ENCODE results near the gene CHN1.

The CHN1 gene

DNA sequence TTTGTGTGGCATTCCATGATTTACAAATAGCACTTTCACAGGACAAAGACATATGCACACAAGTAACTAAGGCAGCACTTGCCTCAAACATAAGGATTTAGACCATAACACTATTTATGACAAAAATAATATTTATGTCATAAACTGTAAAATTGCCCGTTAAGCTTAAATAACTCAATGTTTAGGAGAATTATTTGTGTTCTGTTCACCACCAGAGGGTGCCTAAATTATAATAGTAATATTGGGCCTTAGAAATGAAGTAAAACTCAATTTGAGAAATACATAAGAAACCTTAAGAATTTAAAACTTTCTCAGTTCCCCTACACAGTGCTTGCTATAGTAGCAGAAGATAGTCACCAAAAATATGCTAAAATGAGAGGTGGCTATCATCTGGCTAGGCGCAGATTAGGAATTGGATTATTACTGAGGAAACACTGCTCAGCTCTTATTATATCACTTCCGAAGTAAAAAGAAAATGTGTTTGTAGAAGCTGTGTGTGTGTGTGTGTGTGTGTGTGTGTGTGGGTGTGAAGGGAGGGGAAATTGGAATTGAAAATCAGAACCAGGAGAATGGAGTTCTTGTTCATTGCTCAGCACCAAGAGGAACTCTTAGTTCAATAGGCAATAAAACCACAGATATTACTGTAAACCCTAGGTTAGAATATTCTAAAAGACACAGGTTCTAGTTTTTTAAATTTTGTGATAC, 4.9 kb upstream of the CHN1 start:
- no peak for DNase-seq

DNA sequence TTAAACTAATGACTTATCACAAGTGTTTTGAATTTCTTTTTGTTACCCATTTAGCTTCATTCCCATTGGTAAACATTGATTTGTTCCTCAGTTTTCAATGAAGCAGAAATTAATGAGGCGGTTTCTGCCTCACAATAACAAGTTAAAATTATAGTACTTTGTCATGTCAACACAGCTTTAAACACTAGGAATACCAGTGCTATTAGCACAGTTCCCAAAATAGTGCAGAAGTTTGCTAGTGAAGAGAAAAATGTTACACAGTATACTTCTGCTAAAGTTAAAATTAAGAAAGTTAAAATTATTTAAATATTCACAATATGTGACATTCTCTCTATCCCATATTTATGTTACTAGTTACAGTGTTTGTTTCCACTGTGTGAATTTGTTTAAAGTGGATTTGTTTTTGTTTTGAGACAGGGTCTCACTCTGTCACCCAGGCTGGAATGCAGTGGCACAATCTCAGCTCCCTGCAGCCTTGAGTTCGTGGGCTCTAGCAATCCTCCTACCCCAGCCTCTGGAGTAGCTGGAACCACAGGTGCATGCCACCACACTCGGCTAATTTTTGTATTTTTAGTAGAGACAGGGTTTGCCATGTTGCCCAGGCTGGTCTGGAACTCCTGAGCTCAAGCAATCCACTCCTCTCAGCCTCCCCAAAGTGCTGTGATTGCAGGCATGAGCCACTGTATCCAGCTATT, 3.8 kb upstream of the CHN1 start:
- DNase-seq, result no peak

DNA sequence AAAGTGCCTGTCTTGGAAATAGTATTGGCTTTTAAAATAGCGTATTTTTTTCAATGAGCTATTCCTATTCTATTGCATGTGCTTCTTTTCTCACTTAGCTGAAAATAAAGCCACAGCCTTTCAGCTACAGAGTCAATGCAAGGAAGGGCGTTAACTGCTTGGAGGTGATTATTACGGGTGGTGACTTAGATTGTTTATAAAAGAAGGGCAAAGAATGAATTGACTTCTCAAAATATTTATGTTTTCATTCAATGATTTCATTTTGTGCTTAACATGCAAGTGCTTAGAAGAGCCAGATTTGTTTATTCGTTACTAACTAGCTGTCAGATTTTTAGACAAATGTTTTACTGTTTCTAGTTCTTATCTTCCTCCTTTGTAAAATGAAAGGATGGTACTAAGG, 2.8 kb upstream of the CHN1 start:
- no peak for DNase-seq

DNA sequence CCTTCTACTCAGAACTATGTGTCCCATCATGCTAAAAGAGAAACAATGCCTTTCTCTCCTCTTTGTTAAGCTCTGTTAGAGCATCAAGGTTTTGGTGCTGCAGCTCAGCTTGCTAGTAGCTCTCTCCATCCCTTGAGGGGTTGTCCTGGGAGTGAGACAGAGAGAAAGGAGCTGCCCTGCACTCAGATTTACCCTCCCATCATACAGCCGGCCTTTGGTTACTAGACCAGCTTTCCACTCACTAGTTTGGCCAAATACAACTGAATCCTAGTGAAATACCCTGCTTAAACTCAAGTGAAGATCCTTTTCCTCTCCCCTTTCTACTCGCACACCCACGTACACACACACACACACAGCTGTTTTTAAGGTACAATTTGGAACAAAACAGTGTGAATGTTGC, 2.3 kb upstream of the CHN1 start:
- DNase-seq, result no peak

GRCh38 chr2:175006281-175006680, 1.1 kb upstream of the CHN1 start:
- no peak for DNase-seq

DNA sequence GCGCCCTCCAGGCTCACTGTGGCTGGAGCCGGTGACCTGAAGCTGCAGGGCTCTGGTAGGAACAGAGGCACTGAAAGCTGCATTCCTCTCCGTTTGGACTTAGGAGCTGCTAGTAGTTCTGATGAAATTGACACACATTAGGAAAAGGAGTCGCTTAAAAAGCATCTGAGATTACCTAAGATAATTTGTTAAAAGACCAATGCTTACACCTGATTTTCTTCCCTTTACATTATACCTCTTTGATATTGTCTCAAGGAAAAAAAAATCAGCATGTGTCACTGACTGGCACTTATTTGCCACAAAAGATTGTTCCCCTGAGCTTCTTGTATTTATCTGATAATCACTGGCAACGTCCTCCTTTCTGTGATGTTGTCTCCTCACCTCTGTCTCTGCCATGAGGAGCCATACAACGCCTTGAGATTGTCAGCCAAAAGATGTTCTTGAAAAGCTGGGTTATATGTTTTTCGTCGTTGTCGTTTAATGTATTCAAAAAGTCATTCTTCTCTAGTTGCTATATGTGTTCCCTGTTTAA, 618 bp upstream of the CHN1 start:
- no peak for DNase-seq

DNA sequence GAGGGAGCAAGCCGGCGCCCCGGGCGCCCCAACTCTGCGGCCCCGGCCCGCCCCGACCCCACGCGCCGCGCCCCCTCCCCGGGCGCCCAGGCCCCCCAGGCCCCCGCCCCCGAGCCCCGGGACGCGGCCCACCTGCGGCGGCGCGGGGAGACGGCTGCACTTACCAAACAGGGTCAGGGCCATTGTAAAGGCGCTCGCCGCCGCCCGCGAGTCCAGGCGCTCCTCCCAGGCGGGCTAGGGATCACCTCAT, 526 bp downstream of the CHN1 start:
- DNase-seq, result no peak

DNA sequence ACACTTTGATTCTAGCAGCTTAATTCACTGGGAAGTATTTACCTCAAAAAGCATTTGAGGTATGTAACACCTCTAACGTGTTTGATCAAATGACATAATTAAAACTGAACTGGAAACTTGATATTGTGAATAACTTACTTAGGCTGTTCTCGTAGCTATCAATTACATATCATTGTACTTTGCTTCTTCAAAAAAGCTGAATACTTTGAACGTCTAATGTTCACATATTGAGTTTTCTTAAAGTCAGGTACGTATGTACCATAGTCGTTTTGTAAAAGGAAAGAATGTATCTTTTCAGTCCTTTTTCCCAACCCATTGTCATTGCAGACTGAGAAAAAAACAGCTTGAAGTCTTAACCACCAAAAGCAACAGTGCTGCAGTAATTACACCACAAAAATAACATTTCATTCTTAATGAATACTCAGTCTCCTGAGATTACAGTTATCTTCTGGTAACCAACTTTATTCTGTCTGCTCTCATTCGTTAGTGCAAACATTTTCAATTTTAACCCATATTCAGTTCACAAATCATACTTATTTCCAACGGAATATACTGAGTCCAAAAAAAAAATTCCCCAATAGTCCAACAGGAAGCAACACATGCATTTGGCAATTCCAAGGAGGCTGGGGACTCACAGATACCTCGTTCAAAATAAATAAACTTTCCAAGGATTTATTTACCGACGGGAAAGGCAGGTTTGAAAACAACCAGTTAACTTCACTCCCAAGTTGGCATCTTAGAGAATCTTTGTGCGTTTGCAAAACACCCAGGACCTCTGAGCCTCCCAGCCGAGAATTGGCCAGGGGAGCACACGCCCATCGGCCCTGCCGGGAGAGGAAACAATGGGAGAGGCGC, 1.1 kb downstream of the CHN1 start:
- no peak for DNase-seq

DNA sequence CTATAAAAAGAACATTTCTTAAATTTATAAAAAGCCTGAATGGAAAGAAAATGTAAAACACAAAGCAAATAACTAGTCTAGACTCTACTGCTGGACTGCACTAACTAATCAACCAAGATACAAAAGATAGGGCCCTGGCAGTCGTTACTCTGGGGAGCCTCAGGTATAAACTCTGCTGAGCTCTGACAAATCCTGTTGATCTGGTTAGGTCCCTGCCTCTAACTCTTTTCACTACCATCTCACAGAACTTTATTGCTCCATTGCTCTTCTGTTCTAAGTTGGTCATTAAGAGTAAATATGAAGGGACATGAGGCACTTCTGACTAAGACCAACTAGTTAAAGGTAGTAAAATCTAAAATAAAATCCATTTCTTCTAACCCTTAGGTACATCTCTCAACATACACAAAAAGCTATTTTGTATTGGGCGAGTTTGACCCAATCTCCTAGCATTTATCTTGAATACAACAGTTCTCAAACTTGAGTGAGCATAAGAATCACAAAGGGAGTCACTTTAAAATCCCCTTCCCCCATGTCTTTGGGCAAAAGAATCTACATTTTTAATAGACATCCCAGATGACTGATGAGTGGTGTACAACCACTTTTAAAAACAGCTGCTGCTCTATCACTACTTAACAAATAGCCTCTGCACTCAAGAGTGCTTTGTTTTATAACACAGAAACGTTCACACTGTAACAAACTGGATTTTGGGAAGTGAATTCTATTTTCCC, 2.5 kb downstream of the CHN1 start:
- DNase-seq, result no peak

DNA sequence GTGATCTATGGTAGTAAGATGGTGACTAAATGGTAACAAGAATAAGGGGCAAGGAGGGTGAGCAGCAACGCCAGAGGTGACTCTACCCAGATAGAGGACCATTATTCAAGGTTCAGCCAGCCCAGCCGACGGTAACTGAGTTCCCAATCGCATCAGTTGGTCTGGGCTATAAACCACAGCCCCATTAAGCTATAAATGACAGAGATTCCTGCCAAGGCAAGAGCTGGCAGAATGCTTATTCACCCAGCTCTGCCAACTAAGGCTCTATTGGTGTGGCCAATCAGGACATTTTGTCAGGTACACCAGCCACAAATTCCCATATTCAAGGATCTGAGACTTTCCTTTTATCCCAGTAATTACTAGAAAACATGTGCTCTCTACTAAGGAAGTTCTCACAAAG, 3.6 kb downstream of the CHN1 start:
- DNase-seq, result no peak

DNA sequence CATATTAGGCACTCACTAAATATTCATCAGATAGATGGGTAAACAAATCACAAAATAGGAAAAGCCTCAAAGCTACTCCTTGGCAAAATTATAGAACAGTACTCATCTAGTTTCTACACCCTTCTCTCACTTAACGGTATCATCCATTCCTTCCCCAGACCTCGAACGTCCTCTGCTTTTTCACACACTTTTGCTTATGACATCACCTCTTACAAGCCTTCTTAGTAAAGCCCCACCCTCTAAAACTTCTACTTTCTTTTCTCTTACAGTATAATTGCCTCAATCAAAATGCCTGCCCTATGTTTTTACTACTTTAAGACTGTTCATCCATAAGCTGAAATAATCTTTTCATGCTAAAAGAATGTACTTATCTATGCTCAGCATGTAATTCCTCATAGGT, 8.1 kb downstream of the CHN1 start:
- DNase-seq, result no peak

DNA sequence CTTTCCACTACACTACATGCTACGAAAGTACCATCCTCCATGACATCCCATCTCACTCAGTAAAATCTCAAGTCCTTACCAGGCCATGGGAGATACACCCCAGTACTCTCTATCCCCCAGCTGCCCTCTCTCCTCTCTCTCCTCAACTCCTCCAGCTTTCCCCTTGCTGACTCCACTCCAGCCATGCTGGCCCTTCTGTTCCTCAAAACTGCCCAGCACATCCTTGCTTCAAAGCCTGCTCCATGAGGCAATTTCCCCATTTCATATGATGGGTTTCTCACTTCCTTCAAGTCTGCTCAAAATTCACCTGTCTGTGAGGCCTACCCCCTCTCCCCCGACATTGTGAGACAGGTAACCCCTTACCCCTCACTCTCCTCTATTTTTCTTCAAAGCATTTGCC, 8.6 kb downstream of the CHN1 start:
- no peak for DNase-seq

DNA sequence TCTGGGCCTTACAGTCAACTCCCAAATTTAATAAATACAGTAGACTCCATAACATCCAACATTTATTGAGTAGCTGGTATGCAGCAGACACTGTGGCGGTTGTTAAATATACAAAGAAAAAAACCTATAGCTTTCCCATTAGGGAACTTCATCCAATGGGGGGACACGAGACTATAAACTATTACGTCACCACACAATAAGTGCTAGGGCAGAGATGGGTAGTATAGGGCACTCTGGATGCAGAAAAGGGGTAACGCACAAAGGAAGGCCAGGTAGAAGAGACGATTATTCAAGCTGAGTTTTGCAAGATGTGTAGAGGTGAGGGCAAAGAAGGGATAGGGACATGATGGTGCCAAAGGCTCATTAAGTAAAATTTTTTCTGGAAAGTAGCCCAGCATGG, 10.8 kb downstream of the CHN1 start:
- no peak for DNase-seq

- DNase-seq, result no peak
Measured at GRCh38 chr2:174992886-174993285, 12.3 kb downstream of the CHN1 start.

- DNase-seq, result no peak
Measured at GRCh38 chr2:174985614-174986013, 19.6 kb downstream of the CHN1 start.

GRCh38 chr2:174984561-174984960, 20.6 kb downstream of the CHN1 start:
- DNase-seq, result no peak

DNA sequence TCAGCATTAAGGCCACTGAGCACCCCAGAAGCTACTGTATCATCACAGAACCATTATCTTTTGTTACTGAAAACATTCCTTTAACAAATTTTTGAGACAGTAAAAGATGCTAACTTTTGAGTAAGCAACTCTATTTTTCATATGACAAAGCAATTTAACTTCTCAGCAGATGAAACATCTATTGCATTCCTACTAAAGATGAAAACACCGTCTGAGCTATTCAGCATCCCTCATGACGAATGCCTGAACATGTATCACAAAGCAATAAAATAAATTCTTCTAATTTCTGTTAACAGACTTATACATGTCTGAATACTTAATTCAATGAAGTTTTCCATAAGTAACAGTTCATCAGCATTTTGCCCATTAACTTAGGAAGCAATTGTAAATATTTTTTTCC, 23.9 kb downstream of the CHN1 start:
- DNase-seq, result no peak

GRCh38 chr2:174979996-174980395, 25.2 kb downstream of the CHN1 start:
- no peak for DNase-seq

DNA sequence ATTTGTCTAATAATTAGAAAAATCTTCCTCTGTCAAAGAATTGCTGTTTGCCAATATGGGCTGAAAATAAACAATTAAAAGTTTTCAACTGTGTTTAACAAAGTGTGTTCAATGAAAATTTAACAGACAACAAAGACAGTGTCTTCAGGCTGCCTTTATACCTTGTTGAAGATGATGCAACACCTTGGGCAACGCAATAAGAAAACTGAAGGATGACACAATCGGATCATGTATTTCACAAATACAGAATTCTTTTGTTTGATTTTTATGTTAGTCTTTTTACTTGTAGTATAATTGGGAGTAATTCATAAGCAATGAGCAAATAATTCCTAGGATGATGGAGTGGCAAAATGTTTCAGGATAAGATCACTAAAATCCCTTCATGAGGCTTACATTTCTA, 27.8 kb downstream of the CHN1 start:
- DNase-seq, result no peak

DNA sequence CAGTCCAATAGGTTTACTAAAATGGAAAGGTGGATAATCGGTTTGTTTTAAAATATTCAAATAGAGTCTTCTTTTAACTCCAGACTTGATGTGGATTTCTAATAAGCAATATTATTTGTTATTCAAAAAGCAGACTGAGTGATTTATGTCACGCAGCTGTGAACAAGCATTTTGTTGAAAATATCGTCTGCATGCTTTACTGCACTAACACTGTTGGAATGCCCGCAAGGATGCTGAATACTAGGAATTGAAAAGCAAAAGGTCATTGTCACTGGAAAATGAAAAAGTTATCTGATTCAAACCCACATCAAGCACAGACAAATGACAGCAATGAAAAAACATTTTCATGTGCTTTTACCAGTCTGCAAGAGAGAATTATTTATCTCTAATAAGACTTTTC, 31.1 kb downstream of the CHN1 start:
- no peak for DNase-seq

DNA sequence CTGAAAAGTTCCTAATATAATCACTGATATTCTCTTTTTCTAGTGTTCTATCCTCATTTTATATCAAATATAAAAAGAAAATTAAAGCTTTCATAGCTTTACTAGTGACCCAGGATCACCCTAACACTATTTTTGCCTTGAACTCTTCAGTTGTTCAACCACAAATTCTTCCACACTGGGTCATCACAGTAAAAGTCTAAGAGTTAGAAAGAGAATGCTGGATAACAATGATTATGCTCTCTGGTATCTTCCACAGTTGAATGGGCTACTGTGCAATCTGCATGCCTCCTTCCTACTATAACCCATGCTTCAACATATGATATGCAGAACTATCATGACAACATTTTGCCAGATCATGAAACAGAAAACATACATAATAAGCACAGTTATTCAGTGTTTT, 32.3 kb downstream of the CHN1 start:
- DNase-seq, result no peak

DNA sequence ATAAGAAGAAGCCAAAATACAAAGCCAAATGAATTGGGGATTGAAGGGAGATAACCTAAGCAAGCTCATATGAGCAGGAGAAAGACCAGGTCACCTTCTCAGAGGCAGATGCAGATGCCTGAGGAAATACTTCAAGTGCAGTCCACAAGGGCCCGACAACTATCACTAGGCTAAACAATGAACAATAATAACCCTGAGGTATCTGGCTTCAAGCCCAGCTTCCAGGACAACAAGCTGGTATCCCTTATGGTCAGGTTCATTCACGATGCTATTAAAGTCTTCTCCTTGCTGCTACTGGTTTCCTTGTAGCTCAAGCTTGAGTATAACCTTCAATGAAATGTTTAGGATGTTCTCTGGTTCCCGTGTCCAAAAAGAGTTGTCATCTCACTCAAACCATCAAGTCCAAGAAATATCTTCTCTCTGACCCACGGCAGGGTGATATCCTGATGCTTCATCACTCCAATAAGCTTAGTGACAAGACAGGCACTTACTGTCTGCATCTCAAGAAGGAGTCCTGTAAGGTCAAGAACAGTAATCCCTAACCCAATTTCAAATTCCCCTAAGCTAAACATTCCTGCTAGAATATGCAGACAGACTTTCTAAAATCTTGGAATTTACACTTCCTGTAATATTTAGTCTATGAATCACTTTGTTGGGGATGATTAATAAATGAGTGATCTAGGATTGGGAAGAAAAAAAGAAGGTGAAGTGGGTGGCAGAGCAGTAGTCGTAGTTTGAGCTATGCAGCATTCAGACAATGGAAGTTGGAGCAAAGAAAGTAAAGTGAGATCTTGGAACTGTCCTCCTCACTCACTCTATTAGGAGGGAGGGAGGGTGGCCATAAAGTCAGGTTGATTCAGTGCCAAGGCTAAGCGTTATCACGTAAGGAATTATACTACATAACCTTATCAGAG, 33.1 kb downstream of the CHN1 start:
- no peak for DNase-seq

Measured in central memory CD4-positive, alpha-beta T cell (primary cell).